Neural progenitor cell (in vitro differentiated cells): ENCODE results near the gene GABRB2.

Experiments
- EZH2 ChIP-seq: fragments of 200-600 bp; sonication (generic); IDR thresholded peaks from 2 replicates; pipeline ENCODE4 v1.6.1; 2017; ENCODE audit warnings: antibody characterized with exemption, mild to moderate bottlenecking, moderate library complexity
- EZH2phosphoT487 ChIP-seq: fragments of 200-600 bp; sonication (generic); IDR thresholded peaks from 2 replicates; pipeline ENCODE4 v1.6.1; 2017; ENCODE audit warnings: antibody characterized with exemption
- TF ChIP-seq, protein P1 (sequence below): fragments of 200-600 bp; sonication (generic); IDR thresholded peaks from 2 replicates; pipeline ENCODE4 v1.5.1; 2017; ENCODE audit warnings: antibody characterized with exemption, mild to moderate bottlenecking

- TF ChIP-seq EZH2phosphoT487 (no peak), EZH2 (no peak)
- TF ChIP-seq, protein P1, sequence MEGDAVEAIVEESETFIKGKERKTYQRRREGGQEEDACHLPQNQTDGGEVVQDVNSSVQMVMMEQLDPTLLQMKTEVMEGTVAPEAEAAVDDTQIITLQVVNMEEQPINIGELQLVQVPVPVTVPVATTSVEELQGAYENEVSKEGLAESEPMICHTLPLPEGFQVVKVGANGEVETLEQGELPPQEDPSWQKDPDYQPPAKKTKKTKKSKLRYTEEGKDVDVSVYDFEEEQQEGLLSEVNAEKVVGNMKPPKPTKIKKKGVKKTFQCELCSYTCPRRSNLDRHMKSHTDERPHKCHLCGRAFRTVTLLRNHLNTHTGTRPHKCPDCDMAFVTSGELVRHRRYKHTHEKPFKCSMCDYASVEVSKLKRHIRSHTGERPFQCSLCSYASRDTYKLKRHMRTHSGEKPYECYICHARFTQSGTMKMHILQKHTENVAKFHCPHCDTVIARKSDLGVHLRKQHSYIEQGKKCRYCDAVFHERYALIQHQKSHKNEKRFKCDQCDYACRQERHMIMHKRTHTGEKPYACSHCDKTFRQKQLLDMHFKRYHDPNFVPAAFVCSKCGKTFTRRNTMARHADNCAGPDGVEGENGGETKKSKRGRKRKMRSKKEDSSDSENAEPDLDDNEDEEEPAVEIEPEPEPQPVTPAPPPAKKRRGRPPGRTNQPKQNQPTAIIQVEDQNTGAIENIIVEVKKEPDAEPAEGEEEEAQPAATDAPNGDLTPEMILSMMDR = no peak
Measured at GRCh38 chr5:161332343-161332742, 214.2 kb downstream of the GABRB2 start.
